Central memory CD4-positive, alpha-beta T cell (primary cell): ENCODE data around the gene GPR55.
"Not testable (repeated sequence)": the region's sequence is repeated elsewhere in the genome, so short reads cannot be mapped to it uniquely, and the experiment has no call there.

Experiments
- DNase-seq: peaks from one replicate; pipeline ENCODE4 v3.0.0; 2022

The GPR55 gene

GRCh38 chr2:230950874-230951339, 25.9 kb upstream of the GPR55 start:
- DNase-seq: no peak

- DNase-seq: no peak
These were observed 25.2 kb upstream of the GPR55 start for GRCh38 chr2:230949966-230950873.

- no peak for DNase-seq
These were observed 22.9 kb upstream of the GPR55 start for GRCh38 chr2:230947908-230948365.

GRCh38 chr2:230947235-230947576, 22.2 kb upstream of the GPR55 start:
- DNase-seq: no peak

GRCh38 chr2:230946429-230947234, 21.6 kb upstream of the GPR55 start:
- no peak for DNase-seq

GRCh38 chr2:230944757-230945372, 19.8 kb upstream of the GPR55 start:
- DNase-seq: no peak

GRCh38 chr2:230944123-230944653, 19.1 kb upstream of the GPR55 start:
- DNase-seq: no peak

GRCh38 chr2:230942920-230943896, 18.2 kb upstream of the GPR55 start:
- DNase-seq: no peak

GRCh38 chr2:230942371-230942770, 17.3 kb upstream of the GPR55 start:
- no peak for DNase-seq

GRCh38 chr2:230941202-230942180, 16.4 kb upstream of the GPR55 start:
- DNase-seq: no peak

GRCh38 chr2:230940471-230940815, 15.4 kb upstream of the GPR55 start:
- DNase-seq: no peak

- DNase-seq: no peak
These were observed 14.8 kb upstream of the GPR55 start for GRCh38 chr2:230939691-230940470.

GRCh38 chr2:230939066-230939591, 14.1 kb upstream of the GPR55 start:
- DNase-seq: no peak

- no peak for DNase-seq
These were observed 13.5 kb upstream of the GPR55 start for GRCh38 chr2:230938516-230939065.

- DNase-seq: no peak
These were observed 13.1 kb upstream of the GPR55 start for GRCh38 chr2:230938098-230938497.

- DNase-seq: no peak
These were observed 12.3 kb upstream of the GPR55 start for GRCh38 chr2:230937362-230937761.

GRCh38 chr2:230936243-230936642, 11.2 kb upstream of the GPR55 start:
- not testable (repeated sequence) for DNase-seq

GRCh38 chr2:230935130-230935430, 10.0 kb upstream of the GPR55 start:
- no peak for DNase-seq
